Body of pancreas (tissue), 4 donors: Measurements from ENCODE around the gene SETD7. TPM values are rescaled to one million over a fixed set of nuclear protein-coding genes. Genes with fewer than 3 reads are reported as not detected.

ENCODE experiments used
- ATAC-seq: fragments of 150-250 bp; one replicate; pipeline ENCODE4 v1.9.1; 2016
- DNase-seq, 4 donors: peaks; one replicate each; pipeline ENCODE4 v3.0.0-alpha.2; 2019
- H3K27ac ChIP-seq, 4 donors: fragments of 200-600 bp; sonication (generic); 1 replicate in 3 of 4; 2 replicates in 1 of 4; pipeline versions ENCODE4 v1.5.1 to v1.6.1; 2016 to 2019; ENCODE audit warnings: mild to moderate bottlenecking in 1 of 4, mixed read lengths in 1 of 4, moderate library complexity in 1 of 4
- H3K27me3 ChIP-seq, 2 donors: fragments of 200-600 bp; sonication (generic); one replicate each; pipeline ENCODE4 v1.6.0; 2016; ENCODE audit warnings: mild to moderate bottlenecking in 1 of 2
- H3K36me3 ChIP-seq, 2 donors: fragments of 200-600 bp; sonication (generic); replicated peaks in 1 of 2; 2 replicates each; pipeline ENCODE4 v1.5.1; 2016; ENCODE audit warnings: low read depth in 2 of 2; ENCODE audit not compliant: insufficient read depth in 1 of 2
- H3K4me1 ChIP-seq: fragments of 200-600 bp; sonication (generic); one replicate; pipeline ENCODE4 v1.6.0; 2016
- H3K4me3 ChIP-seq, 2 donors: fragments of 200-600 bp; sonication (generic); 1 replicate in 1 of 2; 2 replicates in 1 of 2; pipeline ENCODE4 v1.5.1; 2016 to 2019
- H3K9me3 ChIP-seq, 3 donors: fragments of 200-600 bp; sonication (generic); 1 replicate in 2 of 3; 2 replicates in 1 of 3; pipeline ENCODE4 v1.5.1; 2016
- CTCF ChIP-seq, 7 experiments: fragments of 450-650 bp in 4 of 7; fragments of 200-600 bp in 3 of 7; sonication (generic) in 3 of 7; IDR thresholded peaks; one replicate each; pipeline ENCODE4 v1.5.1; 2016 to 2019; ENCODE audit warnings: antibody characterized with exemption in 7 of 7
- POLR2A ChIP-seq, 3 donors: fragments of 450-650 bp; IDR thresholded peaks; one replicate each; pipeline ENCODE4 v1.6.1; 2016; ENCODE audit warnings: antibody characterized with exemption in 3 of 3, mild to moderate bottlenecking in 2 of 3
- WGBS, 2 donors: methylation state at CpG; one replicate each; pipeline ENCODE4 v1.1.5; 2017; 5-methylcytosine and 5-hydroxymethylcytosine counted together
- intact Hi-C: fragments of 100-400 bp; cut with DNase I; formaldehyde crosslinking; loops from one replicate; pipeline ENCODE4 v1.15.1; 2023
- total RNA-seq, 2 donors: library from RNA; depleted of rRNA; stranded (reverse); fragments of >200 nt; gene quantifications; one replicate each; pipeline ENCODE4 v1.1.0, GENCODE V29; 2016

The SETD7 gene
- total RNA-seq, 2 donors from 2014 or later: 21.8 to 34.8 TPM

GRCh38 chr4:139560406-139561104 lies 4.5 kb upstream of the SETD7 start:
- Histone ChIP-seq H3K27ac (peak overlapping the region in 3 of 4 donors; percentile 51 to 99 (median 97)), H3K27me3 (no peaks in the 10 kb centered on the region), H3K4me1 (peaks cover 33% of the 10 kb centered on the region), H3K9me3 (no peaks in the 10 kb centered on the region), H3K4me3 (no peak overlapping the region), H3K36me3 (no peaks in the 10 kb centered on the region)
- TF ChIP-seq POLR2A (IDR thresholded peaks at IDR 0.05): no peak
- TF ChIP-seq CTCF (IDR thresholded peaks at IDR 0.05): no peak
- no peak for ATAC-seq
- WGBS, 2 donors: 32 to 69% methylated on average over 6 of the region's 6 CpGs
- intact Hi-C loops: no loop called here
- peak in 1 of 4 donors; percentile 21 for DNase-seq

GRCh38 chr4:139559687-139560086 lies 3.7 kb upstream of the SETD7 start:
- ATAC-seq (no peak), DNase-seq (no peak)
- WGBS, 2 donors: 47 to 50% methylated on average over 4 to 6 of the region's 6 CpGs
- H3K27me3 ChIP-seq: no peaks in the 10 kb centered on the region
- H3K36me3 ChIP-seq: no peaks in the 10 kb centered on the region
- H3K4me3 ChIP-seq: no peak overlapping the region
- intact Hi-C loops: no loop called here
- TF ChIP-seq POLR2A (IDR thresholded peaks at IDR 0.05) (no peak), CTCF (IDR thresholded peaks at IDR 0.05) (no peak)
- peaks cover 34% of the 10 kb centered on the region for H3K4me1 ChIP-seq
- H3K9me3 ChIP-seq: no peaks in the 10 kb centered on the region
- peak overlapping the region; percentile 22 to 99 (median 74) for H3K27ac ChIP-seq

GRCh38 chr4:139559089-139559479 lies 3.1 kb upstream of the SETD7 start:
- intact Hi-C loops: no loop called here
- ATAC-seq: peak; percentile 28
- no peak for TF ChIP-seq CTCF (IDR thresholded peaks at IDR 0.05)
- peak in 2 of 3 donors; percentile 53 to 55 for TF ChIP-seq POLR2A (IDR thresholded peaks at IDR 0.05)
- peak; percentile 45 to 61 (median 60) for DNase-seq
- Histone ChIP-seq H3K27ac (peak overlapping the region; percentile 51 to 99 (median 97)), H3K4me1 (peaks cover 40% of the 10 kb centered on the region), H3K4me3 (no peak overlapping the region), H3K9me3 (no peaks in the 10 kb centered on the region), H3K36me3 (no peaks in the 10 kb centered on the region), H3K27me3 (no peaks in the 10 kb centered on the region)
- WGBS, 2 donors: 6 to 26% methylated on average over 5 of the region's 5 CpGs

- TF ChIP-seq POLR2A (IDR thresholded peaks at IDR 0.05): no peak
- no peak for TF ChIP-seq CTCF (IDR thresholded peaks at IDR 0.05)
- 45 to 56% methylated on average over 12 of the region's 12 CpGs for WGBS, 2 donors
- H3K9me3 ChIP-seq: no peaks in the 10 kb centered on the region
- DNase-seq (peak in 2 of 4 donors; percentile 17 to 21), ATAC-seq (no peak)
- no peaks in the 10 kb centered on the region for H3K36me3 ChIP-seq
- intact Hi-C loops: no loop called here
- no peaks in the 10 kb centered on the region for H3K27me3 ChIP-seq
- H3K27ac ChIP-seq: peak overlapping the region; percentile 51 to 99 (median 97)
- peaks cover 46% of the 10 kb centered on the region for H3K4me1 ChIP-seq
- H3K4me3 ChIP-seq: no peak overlapping the region
These were observed 2.4 kb upstream of the SETD7 start for GRCh38 chr4:139558235-139559088.
